Cardiac fibroblast (primary cell): ENCODE results near the gene SPSB4.
A peak's percentile ranks its signal among the peaks of the same experiment; 100 is the strongest.

Experiments used
- DNase-seq, 2 donors: peaks; one replicate each; pipeline versions ENCODE4 v3.0.0 to v3.0.0-alpha.2; 2010; ENCODE audit warnings: low read depth in 2 of 2
- H3K4me3 ChIP-seq, 2 donors: replicated peaks in 1 of 2; 1 replicate in 1 of 2; 2 replicates in 1 of 2; pipeline ENCODE4 v1.5.1; 2011; ENCODE audit warnings: low read depth in 2 of 2, low read length in 2 of 2, mild to moderate bottlenecking in 2 of 2, moderate library complexity in 1 of 2
- CTCF ChIP-seq: IDR thresholded peaks from one replicate; pipeline ENCODE4 v1.5.1; 2011; ENCODE audit warnings: low read depth, mild to moderate bottlenecking, low read length, inconsistent platforms

SPSB4 gene

GRCh38 chr3:141087076-141087777, 36.1 kb downstream of the SPSB4 start:
- TF ChIP-seq CTCF: no peak
- H3K4me3 ChIP-seq: no peak overlapping the region
- no peak for DNase-seq

- no peak for TF ChIP-seq CTCF
- DNase-seq: no peak
- H3K4me3 ChIP-seq: no peak overlapping the region
Observed at GRCh38 chr3:141087778-141088130, 36.6 kb downstream of the SPSB4 start.

DNA sequence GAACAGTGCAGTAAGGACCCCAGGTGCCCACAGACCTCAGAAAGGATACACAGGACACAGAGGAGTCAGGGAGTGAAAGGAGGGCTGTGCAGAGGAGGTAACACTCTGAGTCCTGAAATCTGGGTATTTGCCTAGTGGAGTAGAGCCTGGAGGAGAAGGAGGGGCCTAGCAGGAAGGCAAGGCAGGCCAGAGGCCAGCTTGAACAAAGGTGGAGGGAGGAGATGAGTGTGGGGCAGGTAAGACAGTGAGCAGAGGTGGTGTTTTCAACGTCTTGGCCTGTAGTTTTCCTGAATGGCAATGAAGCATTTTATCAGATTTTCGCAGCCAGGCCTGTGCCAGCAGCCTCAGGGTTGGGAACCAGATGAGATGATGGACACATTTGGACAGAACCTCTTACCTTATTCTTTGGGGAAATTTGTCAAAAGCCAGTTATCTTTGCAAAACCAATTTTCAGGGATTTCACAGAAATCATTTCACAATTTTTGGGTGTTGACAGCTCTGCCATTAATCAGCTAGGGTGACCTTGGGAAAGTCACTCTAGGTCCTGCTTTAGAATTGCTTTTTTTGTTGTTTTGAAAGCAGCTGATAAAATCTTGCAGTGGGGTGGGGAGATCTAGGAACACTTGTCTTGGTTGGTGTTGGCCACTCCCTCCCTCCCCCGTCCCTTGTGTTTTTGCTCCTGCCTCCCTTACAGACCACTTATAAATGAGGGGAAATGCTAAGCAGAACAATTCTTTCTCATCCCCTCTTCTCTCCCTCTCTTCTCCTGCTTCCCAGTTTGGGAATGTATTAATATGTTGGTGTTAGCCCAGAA, 38.4 kb downstream of the SPSB4 start:
- H3K4me3 ChIP-seq: no peak overlapping the region
- DNase-seq: no peak
- TF ChIP-seq CTCF: no peak

- TF ChIP-seq CTCF: no peak
- no peak for DNase-seq
- no peak overlapping the region for H3K4me3 ChIP-seq
Observed at GRCh38 chr3:141091426-141091825, 40.3 kb downstream of the SPSB4 start.

DNA sequence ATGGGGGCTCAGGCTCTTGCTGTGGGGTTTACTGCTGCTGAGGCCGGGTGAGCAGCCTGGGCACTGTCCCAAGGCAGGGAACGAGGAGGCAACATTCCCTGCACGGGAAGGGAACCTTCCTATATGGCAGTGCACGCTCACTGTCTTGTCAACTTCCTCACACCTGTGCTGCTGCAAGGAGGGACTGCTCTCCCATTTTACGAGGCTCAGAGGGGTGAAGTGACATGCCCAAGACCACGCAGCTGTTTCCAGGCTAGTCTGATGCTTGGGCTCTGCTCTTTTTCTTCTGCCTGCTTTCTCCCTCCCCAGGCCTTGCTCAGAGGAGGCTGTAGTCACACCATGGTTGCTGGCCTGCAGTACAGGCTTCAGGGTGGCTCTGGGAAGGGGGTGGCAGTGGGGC, 41.5 kb downstream of the SPSB4 start:
- TF ChIP-seq CTCF: no peak
- no peak overlapping the region for H3K4me3 ChIP-seq
- DNase-seq: no peak

DNA sequence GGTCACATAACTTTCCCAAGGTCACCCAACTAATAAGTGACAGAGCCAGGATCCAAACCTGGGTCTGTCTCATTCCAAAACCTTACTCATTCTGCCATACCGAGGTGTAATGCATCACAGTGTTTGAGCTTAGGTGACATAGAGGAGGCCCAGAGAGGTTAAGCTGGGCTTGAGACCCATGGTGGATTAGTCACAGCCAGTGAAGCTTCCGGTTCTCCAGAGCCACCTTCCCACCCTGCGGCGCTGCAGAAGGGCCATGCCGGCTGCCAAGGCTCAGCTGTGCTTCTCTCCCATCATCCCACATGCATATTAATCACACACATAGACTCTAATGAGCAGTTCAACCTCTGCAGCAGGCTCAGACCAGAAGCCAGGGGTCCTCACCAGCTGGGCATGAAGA, 42.2 kb downstream of the SPSB4 start:
- no peak for TF ChIP-seq CTCF
- H3K4me3 ChIP-seq: no peak overlapping the region
- peak in 1 of 2 donors; percentile 14 for DNase-seq
